Esophagus squamous epithelium (tissue), 4 donors: ENCODE measurements around the gene C19orf12.

Experiments used
- CTCF ChIP-seq, 6 experiments: fragments of 450-650 bp in 4 of 6; fragments of 200-600 bp in 2 of 6; sonication (generic) in 2 of 6; IDR thresholded peaks; one replicate each; pipeline ENCODE4 v1.5.1; 2016 to 2019; ENCODE audit warnings: antibody characterized with exemption in 6 of 6, mild to moderate bottlenecking in 4 of 6, moderate library complexity in 4 of 6
- POLR2A ChIP-seq, 4 donors: fragments of 450-650 bp; IDR thresholded peaks; one replicate each; pipeline ENCODE4 v1.6.1; 2017; ENCODE audit warnings: antibody characterized with exemption in 4 of 4, mild to moderate bottlenecking in 4 of 4, moderate library complexity in 3 of 4

- TF ChIP-seq POLR2A (IDR thresholded peaks at IDR 0.05) (no peak), CTCF (IDR thresholded peaks at IDR 0.05) (no peak)
These were observed 26.9 kb downstream of the C19orf12 start for GRCh38 chr19:29687897-29688728.
